DND-41 (cell line): ENCODE results near the gene PAWR.
"Not testable (repeated sequence)": the region's sequence is repeated elsewhere in the genome, so short reads cannot be mapped to it uniquely, and the experiment has no call there.

Experiments
- ATAC-seq: fragments of 200-7000 bp; cut with Tn5 transposase; 3 replicates; pipeline ENCODE4 v1.9.1; 2021; ENCODE audit warnings: low read depth; ENCODE audit not compliant: insufficient read depth
- DNase-seq: peaks from one replicate; pipeline ENCODE4 v3.0.0-alpha.2; 2020
- H2AFZ ChIP-seq: 2 replicates; pipeline ENCODE4 v1.6.0; 2012; ENCODE audit warnings: low read depth, low read length
- H3K27ac ChIP-seq: 2 replicates; pipeline ENCODE4 v1.5.1; 2012; ENCODE audit warnings: low read length, inconsistent platforms
- H3K27me3 ChIP-seq: fragments of 200-600 bp; sonication (generic); 2 replicates; pipeline ENCODE4 v1.6.0; 2012; ENCODE audit warnings: low read length, mild to moderate bottlenecking, inconsistent platforms; ENCODE audit not compliant: insufficient read depth, poor library complexity
- H3K36me3 ChIP-seq: 2 replicates; pipeline ENCODE4 v1.5.1; 2012; ENCODE audit warnings: low read length, inconsistent platforms; ENCODE audit not compliant: insufficient read depth
- H3K4me1 ChIP-seq: 2 replicates; pipeline ENCODE4 v1.5.1; 2012; ENCODE audit warnings: mild to moderate bottlenecking, low read length; ENCODE audit not compliant: insufficient read depth
- H3K4me2 ChIP-seq: 2 replicates; pipeline ENCODE4 v1.6.0; 2012; ENCODE audit warnings: mild to moderate bottlenecking, moderate library complexity, low read length, inconsistent platforms; ENCODE audit not compliant: insufficient read depth
- H3K4me3 ChIP-seq, 2 experiments: fragments of 200-600 bp in 1 of 2; shearing (Covaris generic) in 1 of 2; 2 replicates each; pipeline ENCODE4 v1.5.1; 2012 to 2016; ENCODE audit warnings: inconsistent platforms in 2 of 2, low read length in 2 of 2, mild to moderate bottlenecking in 2 of 2, low read depth in 1 of 2, moderate library complexity in 1 of 2
- H3K79me2 ChIP-seq: 2 replicates; pipeline ENCODE4 v1.6.0; 2012; ENCODE audit warnings: low read length, inconsistent platforms; ENCODE audit not compliant: insufficient read depth
- H3K9ac ChIP-seq: 2 replicates; pipeline ENCODE4 v1.6.0; 2012; ENCODE audit warnings: low read depth, mild to moderate bottlenecking, inconsistent platforms, low read length, moderate library complexity
- H3K9me3 ChIP-seq: 2 replicates; pipeline ENCODE4 v1.5.1; 2012; ENCODE audit warnings: low read length, moderate library complexity, mild to moderate bottlenecking, inconsistent platforms; ENCODE audit not compliant: insufficient read depth, severe bottlenecking
- H4K20me1 ChIP-seq: 2 replicates; pipeline ENCODE4 v1.6.0; 2012; ENCODE audit warnings: low read length; ENCODE audit not compliant: insufficient read depth
- CTCF ChIP-seq: IDR thresholded peaks from 2 replicates; pipeline ENCODE4 v1.5.1; 2012; ENCODE audit warnings: borderline replicate concordance, low read length, moderate library complexity, mild to moderate bottlenecking; ENCODE audit not compliant: poor library complexity, severe bottlenecking; ENCODE audit errors: extremely low read depth
- EZH2 ChIP-seq: IDR thresholded peaks from 3 replicates; pipeline ENCODE4 v1.6.1; 2012; ENCODE audit warnings: borderline replicate concordance, low read depth, mild to moderate bottlenecking, moderate library complexity, low read length, inconsistent platforms; ENCODE audit not compliant: severe bottlenecking

The PAWR gene

GRCh38 chr12:79637093-79637492 is 53.7 kb downstream of the PAWR start:
- H3K36me3 ChIP-seq: no peaks in the 10 kb centered on the region
- no peak for TF ChIP-seq CTCF
- no peak for TF ChIP-seq EZH2
- no peak overlapping the region for H3K4me2 ChIP-seq
- no peak overlapping the region for H3K4me3 ChIP-seq
- H3K27ac ChIP-seq: no peak overlapping the region
- H3K9me3 ChIP-seq: no peaks in the 10 kb centered on the region
- H3K4me1 ChIP-seq: no peaks in the 10 kb centered on the region
- H3K9ac ChIP-seq: no peak overlapping the region
- no peaks in the 10 kb centered on the region for H4K20me1 ChIP-seq
- no peaks in the 10 kb centered on the region for H3K79me2 ChIP-seq
- DNase-seq (no peak), ATAC-seq (no peak)
- no peak overlapping the region for H2AFZ ChIP-seq
- no peaks in the 10 kb centered on the region for H3K27me3 ChIP-seq

- DNase-seq (no peak), ATAC-seq (no peak)
- Histone ChIP-seq H3K9ac (no peak overlapping the region), H3K4me3 (no peak overlapping the region), H2AFZ (no peak overlapping the region), H3K27me3 (no peaks in the 10 kb centered on the region), H4K20me1 (no peaks in the 10 kb centered on the region), H3K79me2 (no peaks in the 10 kb centered on the region), H3K36me3 (no peaks in the 10 kb centered on the region), H3K27ac (no peak overlapping the region), H3K4me2 (no peak overlapping the region), H3K4me1 (no peaks in the 10 kb centered on the region), H3K9me3 (no peaks in the 10 kb centered on the region)
- TF ChIP-seq CTCF (no peak), EZH2 (no peak)
Measured at GRCh38 chr12:79635676-79636075, 55.1 kb downstream of the PAWR start.

DNA sequence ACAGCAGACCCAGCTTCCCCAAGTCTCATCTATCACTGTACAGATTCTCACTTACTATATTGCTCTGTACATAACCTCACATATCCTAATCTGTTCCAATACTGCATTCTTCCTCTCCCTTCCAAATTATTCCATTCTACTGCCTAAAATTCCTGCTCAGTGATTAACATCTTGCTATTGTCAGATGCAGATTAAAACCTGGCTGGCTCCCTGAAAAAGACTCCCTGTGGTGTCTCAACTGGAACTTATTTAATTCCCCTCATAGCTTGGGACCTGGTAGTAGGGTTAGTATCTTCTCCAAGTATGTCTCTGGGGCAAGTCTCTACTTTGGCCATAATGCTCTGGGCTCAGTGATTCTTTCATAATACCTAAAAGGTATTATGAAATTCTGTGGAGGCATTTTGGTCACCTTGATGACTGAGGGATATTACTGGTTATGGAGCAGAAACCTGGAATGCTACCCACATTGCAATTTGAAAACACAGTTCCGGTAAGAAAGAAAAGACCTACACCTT is 55.8 kb downstream of the PAWR start:
- H2AFZ ChIP-seq: no peak overlapping the region
- no peaks in the 10 kb centered on the region for H3K9me3 ChIP-seq
- no peak overlapping the region for H3K4me2 ChIP-seq
- no peaks in the 10 kb centered on the region for H3K4me1 ChIP-seq
- no peaks in the 10 kb centered on the region for H3K79me2 ChIP-seq
- H4K20me1 ChIP-seq: no peaks in the 10 kb centered on the region
- H3K4me3 ChIP-seq: no peak overlapping the region
- no peak overlapping the region for H3K9ac ChIP-seq
- no peak for TF ChIP-seq EZH2
- no peak for TF ChIP-seq CTCF
- H3K36me3 ChIP-seq: no peaks in the 10 kb centered on the region
- H3K27ac ChIP-seq: no peak overlapping the region
- H3K27me3 ChIP-seq: no peaks in the 10 kb centered on the region
- ATAC-seq (no peak), DNase-seq (no peak)

DNA sequence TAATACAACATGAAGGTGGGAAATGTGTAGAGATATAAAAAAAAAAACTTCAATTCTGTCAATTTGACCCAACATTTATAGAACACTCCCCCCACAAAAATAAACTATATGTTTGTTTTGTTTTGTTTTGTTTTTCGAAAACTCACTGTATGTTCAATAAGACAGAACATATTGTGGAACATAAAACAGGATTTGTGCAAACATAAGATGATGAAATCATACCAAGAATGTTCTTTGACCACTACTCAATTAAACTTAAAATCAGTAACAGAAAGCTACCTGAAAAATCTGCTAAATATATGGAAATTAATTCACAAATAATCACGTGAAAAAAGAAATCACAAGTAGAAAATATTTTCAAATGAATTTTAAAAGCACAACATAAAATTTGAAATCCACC is 61.2 kb downstream of the PAWR start:
- Histone ChIP-seq H2AFZ (no peak overlapping the region), H3K4me3 (no peak overlapping the region), H4K20me1 (no peaks in the 10 kb centered on the region), H3K36me3 (no peaks in the 10 kb centered on the region), H3K79me2 (no peaks in the 10 kb centered on the region), H3K9ac (no peak overlapping the region), H3K4me1 (no peaks in the 10 kb centered on the region), H3K9me3 (no peaks in the 10 kb centered on the region), H3K4me2 (no peak overlapping the region), H3K27me3 (no peaks in the 10 kb centered on the region), H3K27ac (no peak overlapping the region)
- DNase-seq (no peak), ATAC-seq (no peak)
- TF ChIP-seq EZH2: no peak
- TF ChIP-seq CTCF: no peak

- not testable (repeated sequence) for H3K4me2 ChIP-seq, H3K4me1 ChIP-seq, H4K20me1 ChIP-seq, DNase-seq, H2AFZ ChIP-seq, ATAC-seq, H3K79me2 ChIP-seq, H3K36me3 ChIP-seq, H3K9ac ChIP-seq, H3K27me3 ChIP-seq, H3K4me3 ChIP-seq, H3K9me3 ChIP-seq, H3K27ac ChIP-seq
Measured at GRCh38 chr12:79626735-79627134, 64.0 kb downstream of the PAWR start.
